SK-N-SH (cell line): ENCODE results near the gene FBXO30. TPM values are rescaled to one million over a fixed set of nuclear protein-coding genes. Genes with fewer than 3 reads are reported as not detected.

ENCODE experiments used
- CTCF ChIA-PET: fragments of 300-600, 350-600 bp; formaldehyde crosslinking; extraction: SDS; loops from one replicate; lab custom pipeline; 2021; lab: Yijun Ruan, JAX
- POLR2A ChIA-PET: fragments of 350-600 bp; sonication (Branson Sonifier 250); formaldehyde crosslinking; extraction: SDS; loops from one replicate; lab custom pipeline; 2020; ENCODE audit warnings: antibody characterized with exemption, inconsistent platforms; lab: Yijun Ruan, JAX
- DNase-seq: peaks from one replicate; pipeline ENCODE4 v3.0.0; 2012
- H2AFZ ChIP-seq: fragments of 200-600 bp; sonication (generic); 2 replicates; pipeline ENCODE4 v1.8.1; 2016; ENCODE audit warnings: antibody characterized with exemption, mild to moderate bottlenecking, low read depth
- H3F3A ChIP-seq: fragments of 200-600 bp; sonication (generic); replicated peaks from 2 replicates; pipeline ENCODE3; 2016; ENCODE audit warnings: antibody characterized with exemption, mild to moderate bottlenecking; ENCODE audit not compliant: insufficient read depth
- H3K27ac ChIP-seq, 2 experiments: fragments of 200-500 bp in 1 of 2; fragments of 200-600 bp in 1 of 2; sonication (Bioruptor generic) in 1 of 2; sonication (generic), shearing (Covaris generic) in 1 of 2; 2 replicates each; pipeline versions ENCODE4 v1.5.1 to v1.6.1; 2014 to 2016; ENCODE audit warnings: low read depth in 2 of 2, inconsistent platforms in 1 of 2, low read length in 1 of 2, mild to moderate bottlenecking in 1 of 2, mixed read lengths in 1 of 2
- H3K27me3 ChIP-seq: fragments of 200-600 bp; sonication (generic), shearing (Covaris generic); 2 replicates; pipeline ENCODE4 v1.6.1; 2016; ENCODE audit warnings: mixed run types; ENCODE audit not compliant: insufficient read depth
- H3K36me3 ChIP-seq, 2 experiments: fragments of 200-500 bp in 1 of 2; fragments of 200-600 bp in 1 of 2; sonication (Bioruptor generic) in 1 of 2; sonication (generic) in 1 of 2; replicated peaks in 1 of 2; 2 replicates each; pipeline versions ENCODE3 to v1.5.1; 2014 to 2016; ENCODE audit warnings: low read length in 1 of 2, mild to moderate bottlenecking in 1 of 2; ENCODE audit not compliant: insufficient read depth in 2 of 2, control insufficient read depth in 1 of 2
- H3K4me1 ChIP-seq, 2 experiments: fragments of 200-500 bp in 1 of 2; fragments of 200-600 bp in 1 of 2; sonication (Bioruptor generic) in 1 of 2; sonication (generic), shearing (Covaris generic) in 1 of 2; 2 replicates each; pipeline versions ENCODE4 v1.5.1 to v1.6.1; 2014 to 2016; ENCODE audit warnings: low read depth in 1 of 2, low read length in 1 of 2, mixed run types in 1 of 2; ENCODE audit not compliant: insufficient read depth in 2 of 2, control insufficient read depth in 1 of 2
- H3K4me2 ChIP-seq: fragments of 200-600 bp; sonication (generic), shearing (Covaris generic); 2 replicates; pipeline ENCODE4 v1.6.1; 2017; ENCODE audit warnings: mixed run types
- H3K4me3 ChIP-seq, 2 experiments: fragments of 200-500 bp in 1 of 2; fragments of 200-600 bp in 1 of 2; sonication (Bioruptor generic) in 1 of 2; sonication (generic), shearing (Covaris generic) in 1 of 2; 2 replicates each; pipeline versions ENCODE4 v1.5.1 to v1.8.1; 2014 to 2016; ENCODE audit warnings: low read depth in 2 of 2, inconsistent platforms in 1 of 2, low read length in 1 of 2, mild to moderate bottlenecking in 1 of 2, mixed read lengths in 1 of 2, moderate library complexity in 1 of 2
- H3K79me2 ChIP-seq: fragments of 200-600 bp; sonication (generic); 2 replicates; pipeline ENCODE4 v1.8.1; 2017; ENCODE audit warnings: mild to moderate bottlenecking; ENCODE audit not compliant: insufficient read depth
- H3K9ac ChIP-seq: fragments of 200-600 bp; sonication (generic); 2 replicates; pipeline ENCODE4 v1.6.1; 2017; ENCODE audit warnings: mixed run types
- H3K9me2 ChIP-seq: fragments of 200-600 bp; sonication (generic); 2 replicates; pipeline ENCODE4 v1.6.1; 2017; ENCODE audit warnings: mixed run types
- H3K9me3 ChIP-seq: fragments of 200-600 bp; sonication (generic); 2 replicates; pipeline ENCODE4 v1.6.1; 2017; ENCODE audit warnings: mixed run types, mild to moderate bottlenecking, moderate library complexity
- H4K20me1 ChIP-seq: fragments of 200-600 bp; sonication (generic); 2 replicates; pipeline ENCODE4 v1.6.1; 2017; ENCODE audit warnings: mild to moderate bottlenecking, mixed run types; ENCODE audit not compliant: insufficient read depth
- CHD2 ChIP-seq: fragments of 150-350 bp; IDR thresholded peaks from 2 replicates; pipeline ENCODE4 v1.6.1; 2018; ENCODE audit warnings: low read length; ENCODE audit not compliant: partially characterized antibody
- EZH2phosphoT487 ChIP-seq: fragments of 200-600 bp; sonication (generic); IDR thresholded peaks from 2 replicates; pipeline ENCODE4 v1.6.1; 2017; ENCODE audit warnings: low read depth, mixed run types, mild to moderate bottlenecking, antibody characterized with exemption, moderate library complexity, borderline replicate concordance
- FOXJ3 ChIP-seq: sonication (generic); formaldehyde crosslinking; IDR thresholded peaks from 2 replicates; pipeline ENCODE4 v1.5.1; 2020; ENCODE audit warnings: mild to moderate bottlenecking, missing genetic modification reagents
- FOXM1 ChIP-seq: IDR thresholded peaks from 2 replicates; pipeline ENCODE4 v1.4.0; 2012; ENCODE audit warnings: low read depth, mild to moderate bottlenecking
- GATA2 ChIP-seq: sonication (generic); formaldehyde crosslinking; IDR thresholded peaks from 2 replicates; pipeline ENCODE4 v1.5.0; 2020; ENCODE audit warnings: mild to moderate bottlenecking, missing genetic modification reagents
- JUND ChIP-seq: IDR thresholded peaks from 2 replicates; pipeline ENCODE4 v1.4.0; 2012
- MAX ChIP-seq: IDR thresholded peaks from 2 replicates; pipeline ENCODE4 v1.4.0; 2012; ENCODE audit warnings: low read depth
- MEF2A ChIP-seq: IDR thresholded peaks from 2 replicates; pipeline ENCODE4 v1.4.0; 2012; ENCODE audit warnings: low read depth, borderline replicate concordance
- MXI1 ChIP-seq: IDR thresholded peaks from 2 replicates; pipeline ENCODE4 v1.6.1; 2012; ENCODE audit warnings: mild to moderate bottlenecking, low read depth, low read length, improper control_type of control experiment
- POLR2AphosphoS5 ChIP-seq: IDR thresholded peaks from 2 replicates; pipeline ENCODE4 v1.6.1; 2012; ENCODE audit warnings: low read depth, low read length
- RXRA ChIP-seq: IDR thresholded peaks from 2 replicates; pipeline ENCODE4 v1.4.0; 2012; ENCODE audit warnings: low read depth, mild to moderate bottlenecking, borderline replicate concordance
- TAF1 ChIP-seq: IDR thresholded peaks from 2 replicates; pipeline ENCODE4 v1.6.1; 2012; ENCODE audit warnings: low read depth, mild to moderate bottlenecking, low read length, moderate library complexity, borderline replicate concordance
- TCF12 ChIP-seq: IDR thresholded peaks from 2 replicates; pipeline ENCODE4 v1.4.0; 2012
- USF1 ChIP-seq: IDR thresholded peaks from 2 replicates; pipeline ENCODE4 v1.4.0; 2012; ENCODE audit warnings: low read depth, borderline replicate concordance
- USF2 ChIP-seq: fragments of 150-350 bp; IDR thresholded peaks from 2 replicates; pipeline ENCODE4 v1.6.1; 2017; ENCODE audit warnings: antibody characterized with exemption, low read length, low read depth, borderline replicate concordance
- WGBS: methylation state at CpG from one replicate; pipeline ENCODE4 v1.1.6; 2017; ENCODE audit warnings: low lambda C conversion rate; 5-methylcytosine and 5-hydroxymethylcytosine counted together
- polyA plus RNA-seq, 3 experiments: library from polyadenylated mRNA; depleted of rRNA; stranded (reverse); fragments of >200 nt; gene quantifications; 2 replicates each; pipeline ENCODE4 v1.2.3, GENCODE V29; 2012
- TF ChIP-seq, protein P1 (sequence below): fragments of 150-350 bp; IDR thresholded peaks from 2 replicates; pipeline ENCODE4 v1.6.1; 2016; ENCODE audit warnings: mild to moderate bottlenecking, low read depth, low read length
- TF ChIP-seq, protein P2 (sequence below): IDR thresholded peaks from 2 replicates; pipeline ENCODE4 v1.6.1; 2012; ENCODE audit warnings: mild to moderate bottlenecking, low read depth, low read length, moderate library complexity

Gene FBXO30
- polyA plus RNA-seq, 1 of the 3 experiments (the other 2 are of a cell fraction) = 1.7 TPM

DNA sequence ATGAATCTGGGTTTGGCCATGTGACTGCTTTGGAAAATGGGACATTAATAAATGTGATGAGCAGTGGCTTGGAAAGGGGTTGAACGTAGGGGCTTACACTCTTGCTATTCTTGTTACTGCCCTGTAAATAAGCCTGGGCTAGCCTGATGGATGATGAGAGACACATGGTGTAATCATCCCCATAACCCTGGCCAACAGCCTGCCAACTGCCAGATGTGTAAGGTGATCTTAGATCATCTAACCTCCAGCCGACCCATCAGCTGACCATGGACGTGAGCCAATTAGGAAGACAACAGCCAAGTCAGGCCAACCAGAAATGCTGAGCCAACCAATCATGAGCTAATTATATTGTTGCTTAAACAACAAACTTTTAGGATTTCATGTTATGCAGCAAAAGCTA lies 25.2 kb downstream of the FBXO30 start:
- Histone ChIP-seq H3K9me2 (no peaks in the 10 kb centered on the region), H3F3A (no peaks in the 10 kb centered on the region), H2AFZ (no peak overlapping the region), H3K9ac (no peak overlapping the region), H3K27ac (no peak overlapping the region), H3K9me3 (no peaks in the 10 kb centered on the region), H4K20me1 (no peaks in the 10 kb centered on the region), H3K4me2 (no peak overlapping the region), H3K4me1 (no peaks in the 10 kb centered on the region; a peak in 1 of 4 replicates), H3K27me3 (no peaks in the 10 kb centered on the region), H3K4me3 (no peak overlapping the region), H3K79me2 (peaks cover 23% of the 10 kb centered on the region), H3K36me3 (peaks cover 10 to 13% of the 10 kb centered on the region in 2 experiments)
- CTCF ChIA-PET = no interaction called here
- POLR2A ChIA-PET = no interaction called here
- no peak for TF ChIP-seq GATA2 (CRISPR knock-in tag)
- no peak for TF ChIP-seq RXRA
- TF ChIP-seq MAX = no peak
- no peak for TF ChIP-seq FOXJ3
- no peak for TF ChIP-seq USF1
- no peak for TF ChIP-seq EZH2phosphoT487
- no peak for TF ChIP-seq TAF1
- TF ChIP-seq, protein P1, sequence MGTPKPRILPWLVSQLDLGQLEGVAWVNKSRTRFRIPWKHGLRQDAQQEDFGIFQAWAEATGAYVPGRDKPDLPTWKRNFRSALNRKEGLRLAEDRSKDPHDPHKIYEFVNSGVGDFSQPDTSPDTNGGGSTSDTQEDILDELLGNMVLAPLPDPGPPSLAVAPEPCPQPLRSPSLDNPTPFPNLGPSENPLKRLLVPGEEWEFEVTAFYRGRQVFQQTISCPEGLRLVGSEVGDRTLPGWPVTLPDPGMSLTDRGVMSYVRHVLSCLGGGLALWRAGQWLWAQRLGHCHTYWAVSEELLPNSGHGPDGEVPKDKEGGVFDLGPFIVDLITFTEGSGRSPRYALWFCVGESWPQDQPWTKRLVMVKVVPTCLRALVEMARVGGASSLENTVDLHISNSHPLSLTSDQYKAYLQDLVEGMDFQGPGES = no peak
- no peak for TF ChIP-seq MXI1
- TF ChIP-seq FOXM1 = no peak
- no peak for TF ChIP-seq MEF2A
- no peak for TF ChIP-seq JUND
- TF ChIP-seq, protein P2, sequence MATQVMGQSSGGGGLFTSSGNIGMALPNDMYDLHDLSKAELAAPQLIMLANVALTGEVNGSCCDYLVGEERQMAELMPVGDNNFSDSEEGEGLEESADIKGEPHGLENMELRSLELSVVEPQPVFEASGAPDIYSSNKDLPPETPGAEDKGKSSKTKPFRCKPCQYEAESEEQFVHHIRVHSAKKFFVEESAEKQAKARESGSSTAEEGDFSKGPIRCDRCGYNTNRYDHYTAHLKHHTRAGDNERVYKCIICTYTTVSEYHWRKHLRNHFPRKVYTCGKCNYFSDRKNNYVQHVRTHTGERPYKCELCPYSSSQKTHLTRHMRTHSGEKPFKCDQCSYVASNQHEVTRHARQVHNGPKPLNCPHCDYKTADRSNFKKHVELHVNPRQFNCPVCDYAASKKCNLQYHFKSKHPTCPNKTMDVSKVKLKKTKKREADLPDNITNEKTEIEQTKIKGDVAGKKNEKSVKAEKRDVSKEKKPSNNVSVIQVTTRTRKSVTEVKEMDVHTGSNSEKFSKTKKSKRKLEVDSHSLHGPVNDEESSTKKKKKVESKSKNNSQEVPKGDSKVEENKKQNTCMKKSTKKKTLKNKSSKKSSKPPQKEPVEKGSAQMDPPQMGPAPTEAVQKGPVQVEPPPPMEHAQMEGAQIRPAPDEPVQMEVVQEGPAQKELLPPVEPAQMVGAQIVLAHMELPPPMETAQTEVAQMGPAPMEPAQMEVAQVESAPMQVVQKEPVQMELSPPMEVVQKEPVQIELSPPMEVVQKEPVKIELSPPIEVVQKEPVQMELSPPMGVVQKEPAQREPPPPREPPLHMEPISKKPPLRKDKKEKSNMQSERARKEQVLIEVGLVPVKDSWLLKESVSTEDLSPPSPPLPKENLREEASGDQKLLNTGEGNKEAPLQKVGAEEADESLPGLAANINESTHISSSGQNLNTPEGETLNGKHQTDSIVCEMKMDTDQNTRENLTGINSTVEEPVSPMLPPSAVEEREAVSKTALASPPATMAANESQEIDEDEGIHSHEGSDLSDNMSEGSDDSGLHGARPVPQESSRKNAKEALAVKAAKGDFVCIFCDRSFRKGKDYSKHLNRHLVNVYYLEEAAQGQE = no peak
- no peak for TF ChIP-seq USF2
- TF ChIP-seq CHD2 = no peak
- no peak for TF ChIP-seq TCF12
- TF ChIP-seq POLR2AphosphoS5 = no peak
- DNase-seq = no peak
- WGBS = 89% methylated on average over 3 of the region's 3 CpGs
